Measurements from ENCODE around the gene U2AF1.
"Not testable (repeated sequence)": the region's sequence is repeated elsewhere in the genome, so short reads cannot be mapped to it uniquely, and the experiment has no call there.

U2AF1 gene

GRCh38 chr21:43106965-43107793 lies at the start of gene U2AF1:
TSS of gene U2AF1 (minus strand) at chr21:43107570. CDS start at chr21:43107494, 76 bp downstream.
- peak; percentile 80 for DNase-seq

GRCh38 chr21:43153601-43154000 lies 46.2 kb upstream of the U2AF1 start:
- not testable (repeated sequence) for DNase-seq

GRCh38 chr21:43149344-43149743 lies 42.0 kb upstream of the U2AF1 start:
- DNase-seq: not testable (repeated sequence)

- not testable (repeated sequence) for DNase-seq
These were observed 40.6 kb upstream of the U2AF1 start for GRCh38 chr21:43147999-43148398.

- not testable (repeated sequence) for DNase-seq
These were observed 39.3 kb upstream of the U2AF1 start for GRCh38 chr21:43146637-43147036.

GRCh38 chr21:43141407-43141806 lies 34.0 kb upstream of the U2AF1 start:
- DNase-seq: not testable (repeated sequence)

- not testable (repeated sequence) for DNase-seq
These were observed 31.6 kb upstream of the U2AF1 start for GRCh38 chr21:43138944-43139343.

- DNase-seq: not testable (repeated sequence)
These were observed 27.1 kb upstream of the U2AF1 start for GRCh38 chr21:43134520-43134919.

- DNase-seq: not testable (repeated sequence)
These were observed 22.7 kb upstream of the U2AF1 start for GRCh38 chr21:43130094-43130493.

GRCh38 chr21:43115956-43116355 lies 8.6 kb upstream of the U2AF1 start:
- DNase-seq: not testable (repeated sequence)

GRCh38 chr21:43114483-43114882 lies 7.1 kb upstream of the U2AF1 start:
- not testable (repeated sequence) for DNase-seq

GRCh38 chr21:43109006-43109405 lies 1.6 kb upstream of the U2AF1 start:
- DNase-seq: not testable (repeated sequence)

GRCh38 chr21:43108177-43108576 lies 807 bp upstream of the U2AF1 start:
- not testable (repeated sequence) for DNase-seq

- not testable (repeated sequence) for DNase-seq
These were observed 396 bp upstream of the U2AF1 start for GRCh38 chr21:43107794-43108137.

- DNase-seq: not testable (repeated sequence)
These were observed 2.7 kb downstream of the U2AF1 start for GRCh38 chr21:43104642-43105041.

GRCh38 chr21:43102281-43102680 lies 5.1 kb downstream of the U2AF1 start:
- not testable (repeated sequence) for DNase-seq

GRCh38 chr21:43101676-43102075 lies 5.7 kb downstream of the U2AF1 start:
- not testable (repeated sequence) for DNase-seq

- not testable (repeated sequence) for DNase-seq
These were observed 6.4 kb downstream of the U2AF1 start for GRCh38 chr21:43101000-43101399.

- DNase-seq: not testable (repeated sequence)
These were observed 15.3 kb downstream of the U2AF1 start for GRCh38 chr21:43091979-43092614.

- DNase-seq: not testable (repeated sequence)
These were observed 16.4 kb downstream of the U2AF1 start for GRCh38 chr21:43090947-43091346.

- DNase-seq: not testable (repeated sequence)
These were observed 17.9 kb downstream of the U2AF1 start for GRCh38 chr21:43089463-43089862.

GRCh38 chr21:43082587-43083300 lies 24.6 kb downstream of the U2AF1 start:
- DNase-seq: not testable (repeated sequence)

GRCh38 chr21:43076643-43077042 lies 30.7 kb downstream of the U2AF1 start:
- not testable (repeated sequence) for DNase-seq

Data from CD4-positive, alpha-beta T cell treated with Interleukin-17A for 1 hour (primary cell).